Measurements from ENCODE around the gene RHBDL3. TPM values are rescaled to one million over a fixed set of nuclear protein-coding genes. Genes with fewer than 3 reads are reported as not detected.
"Not testable (repeated sequence)": the region's sequence is repeated elsewhere in the genome, so short reads cannot be mapped to it uniquely, and the experiment has no call there.

RHBDL3 gene, protein sequence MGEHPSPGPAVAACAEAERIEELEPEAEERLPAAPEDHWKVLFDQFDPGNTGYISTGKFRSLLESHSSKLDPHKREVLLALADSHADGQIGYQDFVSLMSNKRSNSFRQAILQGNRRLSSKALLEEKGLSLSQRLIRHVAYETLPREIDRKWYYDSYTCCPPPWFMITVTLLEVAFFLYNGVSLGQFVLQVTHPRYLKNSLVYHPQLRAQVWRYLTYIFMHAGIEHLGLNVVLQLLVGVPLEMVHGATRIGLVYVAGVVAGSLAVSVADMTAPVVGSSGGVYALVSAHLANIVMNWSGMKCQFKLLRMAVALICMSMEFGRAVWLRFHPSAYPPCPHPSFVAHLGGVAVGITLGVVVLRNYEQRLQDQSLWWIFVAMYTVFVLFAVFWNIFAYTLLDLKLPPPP
- total RNA-seq = 0.08 TPM

DNA sequence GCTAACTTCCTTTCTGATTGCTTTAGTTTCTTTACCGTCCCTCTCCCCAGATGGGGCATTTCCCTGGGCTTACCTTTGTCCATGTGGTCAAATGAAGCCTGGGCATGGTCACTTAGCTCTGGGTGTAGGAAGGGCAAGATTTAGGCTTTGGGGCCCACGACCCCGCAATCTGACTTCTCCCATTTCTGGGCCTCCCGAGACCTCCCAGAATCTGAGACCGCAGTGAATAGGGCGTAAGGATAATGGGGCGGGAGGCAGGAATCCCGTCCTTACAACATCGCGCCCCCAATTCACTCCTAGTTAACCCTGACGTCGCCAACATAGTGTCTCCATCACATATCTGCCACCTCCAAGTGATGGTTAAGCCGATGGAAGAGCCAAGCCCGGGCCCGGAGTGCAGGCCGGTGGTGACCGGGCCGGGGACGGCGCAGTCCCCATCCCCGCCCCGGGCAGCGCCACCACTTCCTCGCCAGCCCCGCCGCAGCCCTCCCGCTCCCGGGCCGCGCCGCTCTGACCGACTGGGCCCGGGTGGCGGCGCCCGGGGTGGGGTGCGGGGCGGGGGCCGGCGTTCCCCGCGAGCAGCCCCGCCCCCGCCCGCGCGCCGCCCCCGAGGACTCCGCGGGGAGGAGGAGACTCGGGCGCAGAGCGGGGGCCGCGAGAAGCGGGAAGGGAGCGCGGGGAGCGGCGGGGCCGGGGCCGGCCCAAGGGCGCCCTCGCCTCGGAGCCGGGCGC, at the start of gene RHBDL3:
Gene RHBDL3 (plus strand): TSS at position 641 of the 732 bp plus-strand sequence. CDS start 358 bp downstream, outside the sequence.
- no peak for ATAC-seq

DNA sequence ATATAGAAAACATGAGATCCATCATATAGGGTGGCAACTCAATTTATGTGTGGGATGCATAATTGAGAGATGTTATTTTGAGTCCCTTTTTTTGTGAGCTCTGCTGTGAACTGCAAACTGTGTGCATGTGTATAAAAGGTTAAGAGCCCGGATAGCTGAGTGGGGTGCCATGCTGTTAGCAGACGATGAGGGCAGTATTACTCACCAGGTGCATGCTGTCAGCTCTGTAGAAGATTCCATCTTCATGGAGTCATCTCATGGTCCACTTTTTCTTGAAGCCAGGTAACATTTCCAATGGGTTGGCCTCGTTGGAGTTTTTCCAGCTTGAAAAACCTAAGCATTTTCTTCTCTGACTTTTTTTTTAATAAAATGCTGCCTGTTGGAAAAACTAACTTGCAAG, 43.0 kb upstream of the RHBDL3 start:
- no peak for ATAC-seq

DNA sequence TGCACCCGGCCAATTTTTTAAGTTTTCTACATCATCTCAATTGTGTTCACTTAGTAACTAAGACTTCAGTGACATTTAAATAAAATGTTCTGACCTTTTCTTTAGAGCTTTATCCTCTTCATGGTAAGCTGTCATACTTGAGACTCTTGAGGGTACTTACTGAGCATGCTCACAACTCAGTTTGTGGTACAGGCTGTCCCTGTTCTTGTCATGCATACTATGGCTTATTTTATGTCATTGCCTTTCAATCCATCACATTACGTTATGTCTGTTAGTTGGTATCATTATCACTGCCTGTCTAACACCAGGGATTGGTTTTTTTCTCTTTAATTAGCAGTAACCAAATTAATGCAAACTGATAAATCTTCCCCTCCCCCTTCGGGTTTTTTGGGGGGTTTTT, 41.9 kb upstream of the RHBDL3 start:
- ATAC-seq = no peak

DNA sequence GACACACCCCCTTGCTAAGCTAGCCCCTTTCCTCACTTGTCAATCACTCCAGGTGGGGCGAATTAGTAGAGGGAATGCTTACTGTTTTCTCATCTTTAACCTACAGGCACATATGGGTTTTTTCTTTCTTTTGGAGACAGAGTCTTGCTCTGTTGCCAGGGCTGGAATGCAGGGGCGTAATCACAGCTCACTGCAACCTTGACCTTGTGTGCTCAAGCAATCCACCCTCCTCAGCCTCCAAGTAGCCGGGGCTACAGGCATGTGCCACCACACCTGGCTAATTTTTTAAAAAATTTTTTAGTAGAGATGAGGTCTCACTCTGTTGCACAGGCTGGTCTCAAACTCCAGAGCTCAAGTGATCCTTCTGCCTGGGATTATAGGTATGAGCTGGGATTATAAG, 38.7 kb upstream of the RHBDL3 start:
- ATAC-seq = no peak

DNA sequence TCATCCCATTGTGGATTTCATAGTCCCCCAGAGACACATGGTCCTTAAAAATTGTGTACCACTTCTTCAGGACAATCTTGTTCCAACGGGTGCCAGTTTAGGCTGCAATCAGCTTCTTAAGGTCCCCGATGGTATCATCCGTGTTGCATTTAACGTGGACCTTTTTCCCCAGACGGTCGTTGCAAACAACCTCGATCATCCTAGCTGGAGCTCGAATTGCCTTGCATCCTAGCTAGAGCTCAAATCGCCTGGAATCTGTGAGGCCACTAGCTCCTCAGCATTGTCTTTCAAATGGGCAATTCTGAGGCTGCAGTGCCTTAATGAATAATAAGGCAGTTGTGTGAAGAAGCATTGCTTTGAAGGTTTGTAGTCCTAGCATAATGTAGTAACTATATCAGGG, 37.7 kb upstream of the RHBDL3 start:
- no peak for ATAC-seq

DNA sequence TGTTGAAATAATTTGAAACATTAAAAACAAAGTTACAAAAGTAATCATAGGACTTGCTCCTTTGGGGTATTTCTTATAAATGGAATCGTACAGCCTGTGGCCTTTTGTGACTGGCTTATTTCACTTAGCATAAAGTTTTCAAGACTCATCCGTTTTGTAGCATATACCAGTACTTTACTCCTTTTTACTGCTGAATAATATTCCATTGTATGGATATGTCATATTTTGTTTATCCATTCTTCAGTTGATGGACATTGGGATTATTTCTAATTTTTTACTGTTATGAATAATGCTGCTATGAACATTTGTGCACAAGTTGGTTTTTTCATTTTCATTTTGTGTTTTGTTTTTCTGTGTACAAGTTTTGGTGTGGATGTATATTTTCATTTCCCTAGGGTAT, 30.0 kb upstream of the RHBDL3 start:
- ATAC-seq = no peak

DNA sequence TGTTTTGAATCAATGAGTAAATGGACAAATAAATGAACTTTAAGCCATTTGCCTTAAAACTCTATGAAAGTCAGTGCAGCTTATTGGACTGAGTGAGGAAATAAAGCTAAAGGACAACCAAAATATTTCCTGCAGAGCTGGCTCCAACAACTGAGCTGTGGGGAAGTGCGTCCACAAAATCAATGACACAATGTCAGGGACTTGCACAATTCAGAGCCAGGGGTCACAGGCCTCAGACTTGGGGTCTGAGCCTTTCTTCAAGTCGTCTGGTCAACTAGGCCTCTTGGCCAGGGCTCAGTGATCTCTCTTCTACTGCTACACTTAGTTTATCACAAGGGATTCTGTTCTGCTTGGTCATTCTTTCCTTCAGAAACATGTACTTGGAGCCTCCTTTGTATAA, 26.2 kb upstream of the RHBDL3 start:
- ATAC-seq = no peak

DNA sequence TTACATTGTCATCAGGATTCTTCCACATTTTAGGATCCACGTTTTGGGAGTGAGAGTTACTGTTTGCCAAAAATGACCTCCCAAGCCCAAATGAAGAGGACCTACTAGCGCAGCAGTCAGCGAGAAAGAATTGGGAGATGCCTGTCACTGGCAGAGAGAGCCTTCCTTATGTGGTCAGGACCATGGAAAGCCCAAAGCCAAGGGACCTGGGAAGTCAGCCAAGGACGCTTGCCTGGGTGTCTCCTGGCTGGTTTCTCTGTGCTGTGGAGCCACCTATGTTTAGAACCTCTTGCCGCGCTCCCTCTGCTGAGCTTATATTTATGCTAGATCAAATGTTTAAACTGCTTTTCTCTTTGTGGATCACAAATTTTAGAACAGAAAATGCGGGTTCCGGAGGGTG, 24.9 kb upstream of the RHBDL3 start:
- no peak for ATAC-seq

DNA sequence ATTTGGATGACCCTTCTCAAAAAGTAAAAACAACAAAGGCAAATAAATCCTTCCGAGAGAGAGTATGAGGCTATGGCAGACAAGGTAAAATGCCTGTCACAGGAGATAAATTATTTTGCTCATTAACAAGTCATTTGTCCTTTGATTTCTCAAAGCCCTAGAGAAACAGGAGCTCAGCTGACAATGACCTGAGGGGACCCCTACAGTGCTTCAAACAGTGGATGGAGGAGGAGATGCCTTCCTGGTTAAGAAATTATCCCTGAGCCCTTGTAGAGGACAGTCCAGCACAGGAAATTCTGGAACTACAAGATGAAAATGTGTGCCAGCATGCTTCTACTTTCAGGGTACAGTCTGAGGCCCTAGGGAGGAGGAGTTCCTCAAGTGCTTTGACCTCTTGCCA, 24.0 kb upstream of the RHBDL3 start:
- ATAC-seq = no peak

DNA sequence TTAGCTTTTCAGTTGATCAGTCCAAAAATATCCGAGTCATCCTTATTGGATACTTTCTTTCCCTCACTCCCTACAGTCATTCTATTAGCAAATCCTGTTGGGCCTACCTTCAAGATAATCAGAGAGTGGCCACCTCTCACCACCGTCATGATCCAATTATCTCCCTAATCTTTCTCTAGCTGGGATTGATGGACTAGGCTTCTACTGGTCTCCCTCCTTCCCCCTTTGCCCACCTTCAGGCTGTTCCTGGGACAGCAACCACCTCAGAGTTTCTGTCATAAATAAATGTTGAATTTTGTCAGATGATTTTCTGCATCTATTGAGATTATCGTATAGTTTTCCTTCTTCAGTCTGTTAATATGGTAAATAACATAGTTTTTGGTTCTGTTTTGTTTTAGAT, 16.2 kb upstream of the RHBDL3 start:
- ATAC-seq = no peak

DNA sequence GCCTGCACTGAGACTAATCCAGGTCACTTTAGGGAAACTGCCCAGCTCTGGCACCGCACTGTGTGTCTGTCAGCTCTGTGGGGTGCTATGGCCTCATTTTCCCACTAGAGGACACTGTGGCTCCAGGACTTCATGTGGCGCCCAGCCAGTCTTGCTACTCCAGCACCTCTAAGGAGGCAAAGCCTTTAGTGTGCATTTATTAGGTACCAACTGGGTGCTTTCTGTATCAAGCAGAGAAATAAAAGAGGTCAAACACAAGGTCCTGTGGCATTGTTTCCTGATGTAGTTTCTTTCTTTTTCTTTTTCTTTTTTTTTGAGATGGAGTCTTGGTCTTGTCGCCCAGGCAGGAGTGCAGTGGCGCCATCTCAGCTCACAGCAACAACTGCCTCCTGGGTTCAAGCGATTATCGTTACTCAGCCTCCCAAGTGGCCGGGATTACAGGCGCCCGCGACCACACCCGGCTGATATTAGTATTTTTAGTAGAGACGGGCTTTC, 12.5 kb upstream of the RHBDL3 start:
- peak; percentile 94 for ATAC-seq

DNA sequence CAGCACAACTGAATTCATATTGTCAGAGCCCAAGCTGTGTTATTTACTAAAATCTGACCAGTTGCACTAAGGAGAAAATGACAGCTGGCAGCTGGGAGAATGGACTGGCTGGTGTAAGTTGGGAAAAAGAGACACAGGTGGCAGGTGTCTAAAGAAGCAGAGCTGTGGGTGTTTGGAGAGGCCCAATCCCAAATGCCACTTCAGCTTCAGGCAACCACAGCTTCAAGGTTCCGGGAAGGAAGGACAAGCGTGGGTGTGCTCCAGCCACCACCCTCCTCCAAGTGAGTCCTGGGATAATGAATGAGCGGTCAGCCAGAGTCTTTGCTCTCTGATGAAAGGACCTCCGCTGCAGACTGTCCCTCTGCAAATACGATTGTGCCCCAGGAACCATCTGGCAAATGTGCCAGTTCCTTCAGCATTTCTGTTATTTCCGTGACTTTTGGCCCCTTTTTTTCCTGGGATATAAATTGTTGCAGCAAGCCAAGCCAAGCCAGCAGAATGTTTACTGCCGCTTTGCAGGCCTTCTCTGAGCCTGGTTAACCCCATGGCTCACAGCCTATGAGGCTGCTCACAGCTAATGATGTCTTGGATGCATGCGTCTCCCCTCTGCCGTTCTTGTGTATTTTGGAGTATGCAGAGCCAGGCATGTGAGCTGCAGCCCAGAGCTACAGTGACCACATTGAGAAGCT, 9.5 kb upstream of the RHBDL3 start:
- ATAC-seq = no peak

DNA sequence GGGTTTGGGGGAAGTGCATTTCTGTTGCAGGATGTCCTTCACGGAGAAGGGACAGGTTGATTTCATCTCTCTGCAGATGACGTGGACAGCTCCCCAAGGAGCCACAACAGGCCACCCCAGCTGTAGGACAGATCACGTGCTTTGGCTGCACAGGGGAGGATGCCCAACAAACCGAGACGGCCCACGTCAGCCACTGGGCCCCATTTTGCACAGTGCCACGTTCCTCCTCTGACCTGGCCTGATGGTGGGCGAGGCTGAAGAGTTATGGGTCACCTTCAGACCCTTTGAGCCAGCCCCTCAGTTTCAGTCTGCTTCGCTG, 9.0 kb upstream of the RHBDL3 start:
- ATAC-seq = no peak

DNA sequence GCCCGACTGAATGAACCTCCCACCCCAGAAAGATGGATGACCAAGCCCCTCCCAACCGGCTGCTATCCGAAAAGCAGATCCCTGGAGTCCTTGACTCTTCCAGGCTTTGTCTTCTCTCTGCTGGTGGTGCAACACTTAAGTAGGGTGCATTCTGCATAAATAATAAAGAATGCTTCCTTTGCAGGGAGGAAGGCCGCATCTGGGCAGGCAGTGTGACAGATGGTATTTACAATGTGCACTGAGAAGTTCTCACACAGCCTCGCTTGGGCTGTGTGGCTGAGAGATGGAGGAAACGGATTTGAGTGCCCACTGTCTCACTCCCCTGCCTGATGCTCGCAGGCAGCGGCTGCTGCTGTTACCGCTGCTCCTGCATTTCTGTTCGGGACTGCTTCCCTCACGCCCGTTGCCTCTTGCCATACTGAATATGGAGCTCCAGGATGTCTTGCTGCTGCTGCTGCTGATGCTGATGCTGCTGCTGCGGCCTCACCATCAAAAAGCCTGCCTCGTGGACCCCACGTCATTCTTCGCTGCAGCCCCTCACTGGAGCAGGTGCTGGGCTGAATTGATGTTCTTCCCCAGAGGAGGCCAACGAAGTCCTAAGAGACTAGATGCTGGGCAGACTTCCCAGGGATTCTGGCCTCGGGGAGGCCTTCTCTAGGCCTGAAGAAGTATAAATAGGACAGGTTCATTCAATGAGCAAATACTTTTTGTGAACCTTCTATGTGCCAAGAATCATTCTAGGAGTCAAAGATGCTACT, 7.1 kb upstream of the RHBDL3 start:
- no peak for ATAC-seq

DNA sequence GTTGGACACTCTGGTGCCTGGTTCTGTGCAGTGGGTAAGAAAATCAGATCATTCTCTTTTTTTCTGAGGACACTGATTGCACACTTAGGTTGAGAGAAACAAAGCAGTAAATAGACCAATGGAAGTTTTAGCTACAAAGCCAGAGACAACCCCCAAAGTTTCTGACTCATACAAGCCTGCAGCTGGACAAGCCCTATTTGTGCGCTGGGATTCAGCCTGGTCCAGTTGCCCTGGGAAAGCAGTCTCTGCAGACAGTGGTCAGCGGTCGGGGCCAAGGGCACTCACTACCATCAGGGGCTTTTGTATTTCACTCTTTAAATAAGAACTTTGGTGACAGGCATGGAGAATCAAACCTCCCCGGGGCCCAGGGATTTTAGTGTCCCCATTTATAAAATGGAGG, 6.0 kb upstream of the RHBDL3 start:
- no peak for ATAC-seq

DNA sequence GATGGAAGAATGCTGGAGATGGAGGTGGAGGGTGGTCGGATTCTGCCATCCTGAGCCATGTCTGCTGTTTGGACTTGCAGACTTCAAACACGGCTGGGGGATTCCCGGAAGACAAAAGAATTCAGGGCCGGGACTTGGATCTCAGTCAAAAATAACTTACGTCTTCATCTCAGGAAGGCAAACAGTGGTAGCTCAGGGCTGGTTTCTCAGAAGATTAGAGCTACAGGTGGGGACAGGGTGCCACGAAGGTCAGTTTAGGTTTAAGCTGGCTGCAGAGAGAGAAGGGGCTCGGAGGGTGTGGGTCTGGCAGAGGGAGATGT, 4.3 kb upstream of the RHBDL3 start:
- no peak for ATAC-seq

DNA sequence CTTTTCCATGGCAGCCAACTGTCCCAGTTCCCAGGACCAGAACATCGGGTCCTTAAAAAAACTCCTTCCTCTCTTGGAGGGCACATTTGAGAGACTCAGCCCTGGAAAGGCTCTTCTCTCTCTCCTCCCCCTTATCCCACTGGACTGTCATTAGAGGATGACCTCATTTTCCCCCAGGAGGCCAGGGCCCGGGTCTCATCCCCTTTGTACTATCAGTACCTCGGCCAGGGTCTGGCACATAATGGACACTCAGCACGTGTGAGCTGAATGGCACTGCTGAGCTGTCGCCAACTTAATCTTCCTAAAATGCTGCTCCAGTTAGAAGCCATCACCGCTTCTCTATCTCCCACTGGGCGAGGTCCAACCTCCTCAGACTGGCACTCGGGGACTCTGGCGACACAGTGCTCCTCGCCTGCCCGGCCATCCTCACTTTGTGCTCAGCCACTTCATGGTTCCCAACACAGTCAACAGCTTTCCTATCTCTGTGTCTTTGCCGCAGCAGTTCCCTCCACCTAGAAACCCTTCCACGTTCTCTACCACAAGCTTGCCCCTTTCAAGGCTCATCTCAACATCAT, 3.6 kb upstream of the RHBDL3 start:
- ATAC-seq = no peak

DNA sequence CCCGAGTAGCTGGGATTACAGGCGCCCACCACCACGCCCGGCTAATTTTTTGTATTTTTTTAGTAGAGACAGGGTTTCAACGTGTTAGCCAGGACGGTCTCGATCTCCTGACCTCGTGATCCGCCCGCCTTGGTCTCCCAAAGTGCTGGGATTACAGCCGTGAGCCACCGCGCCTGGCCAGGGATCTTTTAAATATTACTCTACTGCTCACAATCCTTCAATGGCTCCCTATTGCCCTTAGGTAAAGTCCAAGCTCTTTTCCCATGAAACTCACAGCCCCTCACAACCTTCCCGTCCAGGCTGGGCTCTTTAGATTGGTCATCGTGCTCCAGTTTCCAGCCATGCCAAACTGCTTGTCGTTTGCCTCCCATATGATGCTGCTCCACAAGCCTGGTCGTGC, 2.1 kb upstream of the RHBDL3 start:
- ATAC-seq = not testable (repeated sequence)

DNA sequence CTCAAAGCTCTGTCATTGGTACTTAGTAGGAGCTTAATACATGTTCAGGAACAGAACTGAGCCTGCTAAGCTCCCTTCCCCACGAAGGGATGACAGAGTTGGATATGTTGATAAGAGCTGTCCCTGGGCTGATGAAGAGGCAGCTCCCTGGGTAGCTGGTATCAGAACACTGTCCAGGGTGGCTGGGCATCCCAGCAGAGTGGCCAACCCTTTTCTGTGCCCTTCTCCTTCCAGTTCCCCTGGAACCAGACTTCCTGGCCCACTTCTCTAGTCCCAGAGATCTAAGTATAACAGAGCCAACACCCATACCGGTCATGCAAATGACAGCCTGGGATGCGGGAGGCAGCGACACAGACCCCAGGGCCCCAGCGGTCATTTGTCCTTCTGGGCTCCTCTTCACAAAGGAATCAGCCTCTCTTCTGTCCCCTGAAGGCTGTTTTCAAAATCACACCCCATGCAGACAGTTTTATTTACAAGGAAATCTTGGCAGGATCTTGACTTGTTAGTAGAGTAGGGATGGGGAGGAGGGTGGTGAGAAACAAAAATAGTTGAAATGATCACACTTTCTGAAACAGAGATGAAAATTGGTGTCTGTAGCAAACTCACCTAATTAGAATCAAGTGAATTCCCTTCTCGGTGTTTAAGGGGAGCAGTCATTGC, 1.4 kb upstream of the RHBDL3 start:
- ATAC-seq = no peak

DNA sequence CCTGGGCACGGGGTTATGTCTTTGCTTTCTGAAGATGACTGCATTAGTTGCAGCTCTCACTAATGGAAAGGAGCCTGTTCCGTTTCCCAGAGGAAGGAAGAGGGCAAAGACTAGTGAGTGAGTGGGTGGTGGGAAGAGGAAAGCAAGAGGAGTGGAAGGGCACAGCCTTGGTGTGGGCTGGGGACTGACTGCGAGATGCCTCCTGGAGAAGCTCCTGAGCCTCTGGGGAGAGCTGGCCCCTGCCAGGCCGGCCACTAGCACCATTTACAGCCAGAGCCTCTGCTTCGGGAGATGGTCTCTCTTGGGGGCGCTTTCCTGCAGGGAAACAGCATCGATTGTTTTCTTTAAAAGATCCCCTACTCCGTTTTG, 825 bp upstream of the RHBDL3 start:
- no peak for ATAC-seq

DNA sequence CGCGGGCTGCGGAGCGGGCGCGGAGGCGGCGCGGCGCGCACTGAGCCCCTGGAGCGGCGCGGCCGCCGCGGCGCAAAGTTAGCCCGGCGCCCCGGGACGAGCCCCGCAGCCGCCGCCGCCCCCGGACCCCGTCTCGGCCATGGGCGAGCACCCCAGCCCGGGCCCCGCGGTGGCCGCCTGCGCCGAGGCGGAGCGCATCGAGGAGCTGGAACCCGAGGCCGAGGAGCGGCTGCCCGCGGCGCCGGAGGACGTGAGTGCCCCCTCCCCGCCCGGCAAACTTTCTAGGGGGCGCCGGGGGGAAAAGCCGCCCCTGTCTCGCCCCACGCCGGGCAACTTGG, 388 bp downstream of the RHBDL3 start:
- no peak for ATAC-seq

Data from esophagus mucosa (tissue), 1 donor.